IMR-90 (cell line): Measurements from ENCODE around the gene DPP6. TPM values are rescaled to one million over a fixed set of nuclear protein-coding genes. Genes with fewer than 3 reads are reported as not detected.

Source experiments
- ATAC-seq: fragments of 200-7000 bp; cut with Tn5 transposase; 2 replicates; pipeline ENCODE4 v1.9.1; 2020; ENCODE audit warnings: low read depth, mild to moderate bottlenecking, moderate library complexity
- BruUV-seq: library from RNA; stranded (reverse); fragments of 400-500 nt; replicated peaks from 2 replicates; lab custom pipeline; 2021; lab: Mats Ljungman, UMichigan
- CTCF ChIA-PET: fragments of 300-600 bp; formaldehyde crosslinking; extraction: SDS; loops from one replicate; lab custom pipeline; 2021; ENCODE audit warnings: antibody characterized with exemption; lab: Yijun Ruan, JAX
- POLR2A ChIA-PET: fragments of 300-600 bp; sonication (Branson Sonifier 250); formaldehyde crosslinking; loops from one replicate; lab custom pipeline; 2022; ENCODE audit warnings: antibody characterized with exemption; ENCODE audit not compliant: unreplicated experiment; lab: Charles Lee
- DNase-seq: peaks from one replicate; pipeline ENCODE4 v3.0.0; 2013
- H2AFZ ChIP-seq: replicated peaks from 2 replicates; pipeline ENCODE3; 2013; ENCODE audit warnings: low read length, mild to moderate bottlenecking; ENCODE audit not compliant: poor library complexity
- H2AK5ac ChIP-seq: 2 replicates; pipeline ENCODE4 v1.6.1; 2013; ENCODE audit warnings: low read depth, low read length, inconsistent platforms
- H2AK9ac ChIP-seq: replicated peaks from 2 replicates; pipeline ENCODE3; 2013; ENCODE audit warnings: mild to moderate bottlenecking, low read depth, low read length, moderate library complexity; ENCODE audit not compliant: poor library complexity
- H2BK120ac ChIP-seq: 2 replicates; pipeline ENCODE4 v1.6.1; 2013; ENCODE audit warnings: low read depth, low read length, inconsistent platforms
- H2BK15ac ChIP-seq: 3 replicates; pipeline ENCODE4 v1.6.1; 2013; ENCODE audit warnings: low read depth, low read length, inconsistent platforms
- H2BK20ac ChIP-seq: 2 replicates; pipeline ENCODE4 v1.6.1; 2013; ENCODE audit warnings: low read depth, mild to moderate bottlenecking, inconsistent platforms, low read length, moderate library complexity
- H2BK5ac ChIP-seq: 2 replicates; pipeline ENCODE4 v1.6.1; 2013; ENCODE audit warnings: mild to moderate bottlenecking, low read depth, low read length, inconsistent platforms; ENCODE audit not compliant: poor library complexity, severe bottlenecking
- H3K14ac ChIP-seq: replicated peaks from 2 replicates; pipeline ENCODE4 v1.6.1; 2013; ENCODE audit warnings: low read depth, low read length, inconsistent platforms
- H3K18ac ChIP-seq: 2 replicates; pipeline ENCODE4 v1.6.1; 2013; ENCODE audit warnings: low read depth, low read length, control low read depth
- H3K23ac ChIP-seq: 2 replicates; pipeline ENCODE4 v1.6.1; 2013; ENCODE audit warnings: low read depth, low read length, inconsistent platforms
- H3K27ac ChIP-seq: 2 replicates; pipeline ENCODE4 v1.5.1; 2013; ENCODE audit warnings: mild to moderate bottlenecking, control low read depth, low read length; ENCODE audit not compliant: insufficient read depth
- H3K27me3 ChIP-seq: 2 replicates; pipeline ENCODE4 v1.6.1; 2013; ENCODE audit warnings: low read length; ENCODE audit not compliant: control insufficient read depth, insufficient read depth
- H3K36me3 ChIP-seq: 2 replicates; pipeline ENCODE4 v1.6.1; 2013; ENCODE audit warnings: low read length, mixed read lengths; ENCODE audit not compliant: control insufficient read depth, insufficient read depth
- H3K4ac ChIP-seq: 2 replicates; pipeline ENCODE4 v1.6.1; 2013; ENCODE audit warnings: low read depth, low read length, inconsistent platforms
- H3K4me1 ChIP-seq: 2 replicates; pipeline ENCODE4 v1.6.1; 2013; ENCODE audit warnings: low read length, mixed read lengths; ENCODE audit not compliant: control insufficient read depth, insufficient read depth
- H3K4me2 ChIP-seq: 2 replicates; pipeline ENCODE4 v1.6.1; 2013; ENCODE audit warnings: low read depth, mild to moderate bottlenecking, control low read depth, low read length, moderate library complexity
- H3K4me3 ChIP-seq: 2 replicates; pipeline ENCODE4 v1.5.1; 2013; ENCODE audit warnings: low read depth, mild to moderate bottlenecking, control low read depth, low read length, moderate library complexity; ENCODE audit not compliant: insufficient read depth
- H3K56ac ChIP-seq: 2 replicates; pipeline ENCODE4 v1.6.1; 2013; ENCODE audit warnings: low read length, inconsistent platforms; ENCODE audit not compliant: insufficient read depth; ENCODE audit errors: extremely low read depth
- H3K79me1 ChIP-seq, 2 experiments: 2 replicates each; pipeline ENCODE4 v1.6.1; 2013; ENCODE audit warnings: low read length in 2 of 2, inconsistent platforms in 1 of 2, low read depth in 1 of 2
- H3K9ac ChIP-seq: 2 replicates; pipeline ENCODE4 v1.6.1; 2013; ENCODE audit warnings: low read depth, low read length, control low read depth
- H3K9me1 ChIP-seq: 2 replicates; pipeline ENCODE4 v1.6.1; 2013; ENCODE audit warnings: low read length, inconsistent platforms; ENCODE audit not compliant: insufficient read depth
- H3K9me3 ChIP-seq: 2 replicates; pipeline ENCODE4 v1.6.1; 2013; ENCODE audit warnings: low read length; ENCODE audit not compliant: control insufficient read depth, insufficient read depth
- H4K20me1 ChIP-seq: 2 replicates; pipeline ENCODE4 v1.6.1; 2013; ENCODE audit warnings: low read length, inconsistent platforms; ENCODE audit not compliant: insufficient read depth
- H4K5ac ChIP-seq: 2 replicates; pipeline ENCODE4 v1.6.1; 2013; ENCODE audit warnings: mild to moderate bottlenecking, low read depth, low read length, control low read depth
- H4K8ac ChIP-seq, 2 experiments: 2 replicates each; pipeline ENCODE4 v1.6.1; 2013; ENCODE audit warnings: low read depth in 2 of 2, low read length in 2 of 2, control low read depth in 1 of 2, inconsistent platforms in 1 of 2
- H4K91ac ChIP-seq: 2 replicates; pipeline ENCODE4 v1.6.1; 2013; ENCODE audit warnings: low read depth, low read length, inconsistent platforms; ENCODE audit not compliant: insufficient read depth
- BHLHE40 ChIP-seq: fragments of 150-350 bp; IDR thresholded peaks from 2 replicates; pipeline ENCODE4 v1.6.1; 2016; ENCODE audit warnings: mild to moderate bottlenecking, low read depth, low read length
- CEBPB ChIP-seq: IDR thresholded peaks from 2 replicates; pipeline ENCODE4 v1.6.1; 2012; ENCODE audit warnings: low read depth, low read length, improper control_type of control experiment
- CHD1 ChIP-seq: IDR thresholded peaks from 2 replicates; pipeline ENCODE4 v1.6.1; 2012; ENCODE audit warnings: low read depth, low read length, improper control_type of control experiment
- MAFK ChIP-seq: IDR thresholded peaks from 2 replicates; pipeline ENCODE4 v1.6.1; 2012; ENCODE audit warnings: low read depth, low read length, improper control_type of control experiment
- MAZ ChIP-seq: IDR thresholded peaks from 2 replicates; pipeline ENCODE4 v1.6.1; 2012; ENCODE audit warnings: low read depth, mild to moderate bottlenecking, low read length, improper control_type of control experiment, moderate library complexity, borderline replicate concordance
- MXI1 ChIP-seq: IDR thresholded peaks from 2 replicates; pipeline ENCODE4 v1.6.1; 2012; ENCODE audit warnings: low read depth, mild to moderate bottlenecking, low read length, moderate library complexity, borderline replicate concordance
- POLR2A ChIP-seq: IDR thresholded peaks from 2 replicates; pipeline ENCODE4 v1.6.1; 2012; ENCODE audit warnings: mild to moderate bottlenecking, low read depth, low read length
- RAD21 ChIP-seq: IDR thresholded peaks from 2 replicates; pipeline ENCODE4 v1.6.1; 2012; ENCODE audit warnings: low read length, improper control_type of control experiment
- RCOR1 ChIP-seq: IDR thresholded peaks from 2 replicates; pipeline ENCODE4 v1.6.1; 2012; ENCODE audit warnings: mild to moderate bottlenecking, low read length, improper control_type of control experiment; ENCODE audit not compliant: insufficient replicate concordance
- SMC3 ChIP-seq: fragments of 150-350 bp; IDR thresholded peaks from 2 replicates; pipeline ENCODE4 v1.6.1; 2016; ENCODE audit warnings: low read depth, mild to moderate bottlenecking, antibody characterized with exemption, low read length, moderate library complexity
- USF2 ChIP-seq: fragments of 150-350 bp; IDR thresholded peaks from 2 replicates; pipeline ENCODE4 v1.6.1; 2017; ENCODE audit warnings: mild to moderate bottlenecking, antibody characterized with exemption, low read length, low read depth
- WGBS, 2 experiments: methylation state at CpG; one replicate each; pipeline versions ENCODE4 v1.1.5 to v1.1.7; 2013; ENCODE audit warnings: missing lambda C conversion rate in 2 of 2; ENCODE audit not compliant: insufficient read length in 1 of 2; ENCODE audit errors: extremely low coverage in 2 of 2; 5-methylcytosine and 5-hydroxymethylcytosine counted together
- dilution Hi-C: fragments of 300-500 bp; cut with HindIII; formaldehyde crosslinking; loops from one replicate; pipeline ENCODE4 v1.14.3; 2018; ENCODE audit warnings: low sequenced_read_pairs; ENCODE audit not compliant: unreplicated experiment
- in situ Hi-C: fragments of 300-500 bp; cut with MboI; formaldehyde crosslinking; loops from 3 replicates; pipeline ENCODE4 v1.14.3; 2019; ENCODE audit warnings: low sequenced_read_pairs, inconsistent platforms, mixed read lengths
- intact Hi-C: fragments of 100-400 bp; cut with micrococcal nuclease; formaldehyde crosslinking; loops from 2 replicates; pipeline ENCODE4 v1.10.0; 2022
- polyA plus RNA-seq, 3 experiments: library from polyadenylated mRNA; depleted of rRNA; stranded (reverse); fragments of >200 nt; gene quantifications; 2 replicates each; pipeline ENCODE4 v1.2.3, GENCODE V29; 2012; ENCODE audit warnings: low replicate concordance in 1 of 3
- total RNA-seq: library from RNA; depleted of rRNA; stranded (reverse); fragments of >200 nt; gene quantifications from 2 replicates; pipeline ENCODE4 v1.2.3, GENCODE V29; 2012
- TF ChIP-seq, protein P1 (sequence below): conservative IDR thresholded peaks from 2 replicates; pipeline ENCODE4 v1.5.1; 2012; ENCODE audit warnings: mild to moderate bottlenecking, low read depth, low read length, improper control_type of control experiment

DPP6 gene
- total and polyA plus RNA-seq, 2 of the 4 experiments (the other 2 are of a cell fraction), result not detected

GRCh38 chr7:154304740-154305700 lies 252.8 kb downstream of the DPP6 start:
- Histone ChIP-seq H4K8ac (no peak overlapping the region), H3K4me1 (no peaks in the 10 kb centered on the region), H3K9me1 (no peaks in the 10 kb centered on the region), H3K23ac (no peak overlapping the region), H3K27ac (no peak overlapping the region), H2AFZ (no peak overlapping the region), H3K9me3 (peaks cover 35% of the 10 kb centered on the region), H2AK5ac (no peak overlapping the region), H3K4me3 (no peak overlapping the region), H3K4ac (no peak overlapping the region), H3K36me3 (no peaks in the 10 kb centered on the region), H3K79me1 (no peaks in the 10 kb centered on the region), H2BK5ac (no peak overlapping the region), H4K91ac (no peak overlapping the region), H3K9ac (no peak overlapping the region), H3K56ac (no peak overlapping the region), H3K4me2 (no peak overlapping the region), H3K18ac (no peak overlapping the region), H3K27me3 (no peaks in the 10 kb centered on the region), H2BK20ac (no peak overlapping the region), H3K14ac (no peak overlapping the region), H2BK120ac (no peak overlapping the region), H2BK15ac (no peak overlapping the region), H2AK9ac (no peak overlapping the region), H4K20me1 (no peaks in the 10 kb centered on the region), H4K5ac (no peak overlapping the region)
- in situ Hi-C loops, result no loop called here
- ATAC-seq, result no peak
- TF ChIP-seq, protein P1, sequence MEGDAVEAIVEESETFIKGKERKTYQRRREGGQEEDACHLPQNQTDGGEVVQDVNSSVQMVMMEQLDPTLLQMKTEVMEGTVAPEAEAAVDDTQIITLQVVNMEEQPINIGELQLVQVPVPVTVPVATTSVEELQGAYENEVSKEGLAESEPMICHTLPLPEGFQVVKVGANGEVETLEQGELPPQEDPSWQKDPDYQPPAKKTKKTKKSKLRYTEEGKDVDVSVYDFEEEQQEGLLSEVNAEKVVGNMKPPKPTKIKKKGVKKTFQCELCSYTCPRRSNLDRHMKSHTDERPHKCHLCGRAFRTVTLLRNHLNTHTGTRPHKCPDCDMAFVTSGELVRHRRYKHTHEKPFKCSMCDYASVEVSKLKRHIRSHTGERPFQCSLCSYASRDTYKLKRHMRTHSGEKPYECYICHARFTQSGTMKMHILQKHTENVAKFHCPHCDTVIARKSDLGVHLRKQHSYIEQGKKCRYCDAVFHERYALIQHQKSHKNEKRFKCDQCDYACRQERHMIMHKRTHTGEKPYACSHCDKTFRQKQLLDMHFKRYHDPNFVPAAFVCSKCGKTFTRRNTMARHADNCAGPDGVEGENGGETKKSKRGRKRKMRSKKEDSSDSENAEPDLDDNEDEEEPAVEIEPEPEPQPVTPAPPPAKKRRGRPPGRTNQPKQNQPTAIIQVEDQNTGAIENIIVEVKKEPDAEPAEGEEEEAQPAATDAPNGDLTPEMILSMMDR, result no peak
- TF ChIP-seq RAD21 (no peak), MAZ (no peak), RCOR1 (no peak), SMC3 (no peak), MAFK (no peak), CEBPB (no peak), POLR2A (no peak), MXI1 (no peak), BHLHE40 (no peak), CHD1 (no peak), USF2 (no peak)
- DNase-seq, result no peak
- BruUV-seq, result no TSS peak
- dilution Hi-C loops, result no loop called here
- ChIA-PET POLR2A (no interaction called here), CTCF (no interaction called here)
- intact Hi-C loops, result no loop called here
- 48% methylated on average over 8 of the region's 57 CpGs; no CpG with 5 or more reads in 1 of the 2 experiments for WGBS, 2 experiments
